GM19043 (cell line): ENCODE measurements around the gene CRB1.

Source experiments
- ATAC-seq: cut with Tn5 transposase; IDR thresholded peaks from one replicate; pipeline ENCODE4 v1.9.1; 2021; ENCODE audit warnings: low read depth; ENCODE audit not compliant: unreplicated experiment

The CRB1 gene

GRCh38 chr1:197268012-197268411 lies at the start of gene CRB1:
CRB1 (plus strand) TSS chr1:197268252; CDS start chr1:197268413, 161 bp downstream.
- no peak for ATAC-seq

GRCh38 chr1:197218857-197219256 lies 49.2 kb upstream of the CRB1 start:
- ATAC-seq, result no peak

- ATAC-seq, result no peak
Observed at GRCh38 chr1:197222025-197222685, 45.9 kb upstream of the CRB1 start.

GRCh38 chr1:197222780-197223179 lies 45.3 kb upstream of the CRB1 start:
- ATAC-seq, result no peak

- ATAC-seq, result no peak
Observed at GRCh38 chr1:197224160-197224559, 43.9 kb upstream of the CRB1 start.

GRCh38 chr1:197225611-197226010 lies 42.4 kb upstream of the CRB1 start:
- ATAC-seq, result no peak

GRCh38 chr1:197234581-197234980 lies 33.5 kb upstream of the CRB1 start:
- no peak for ATAC-seq

GRCh38 chr1:197235355-197235754 lies 32.7 kb upstream of the CRB1 start:
- ATAC-seq, result no peak

GRCh38 chr1:197247465-197247864 lies 20.6 kb upstream of the CRB1 start:
- ATAC-seq, result no peak

GRCh38 chr1:197249324-197249723 lies 18.7 kb upstream of the CRB1 start:
- ATAC-seq, result no peak

GRCh38 chr1:197250616-197251015 lies 17.4 kb upstream of the CRB1 start:
- ATAC-seq, result no peak

GRCh38 chr1:197252973-197253372 lies 15.1 kb upstream of the CRB1 start:
- no peak for ATAC-seq

GRCh38 chr1:197254866-197255265 lies 13.2 kb upstream of the CRB1 start:
- ATAC-seq, result no peak

- ATAC-seq, result no peak
Observed at GRCh38 chr1:197264936-197265567, 3.0 kb upstream of the CRB1 start.

- ATAC-seq, result no peak
Observed at GRCh38 chr1:197269053-197269452, 1.0 kb downstream of the CRB1 start.

- ATAC-seq, result no peak
Observed at GRCh38 chr1:197272791-197273190, 4.7 kb downstream of the CRB1 start.

- no peak for ATAC-seq
Observed at GRCh38 chr1:197277166-197277565, 9.1 kb downstream of the CRB1 start.

GRCh38 chr1:197284325-197284724 lies 16.3 kb downstream of the CRB1 start:
- no peak for ATAC-seq

GRCh38 chr1:197284966-197285365 lies 16.9 kb downstream of the CRB1 start:
- ATAC-seq, result no peak

GRCh38 chr1:197285526-197286205 lies 17.6 kb downstream of the CRB1 start:
- ATAC-seq, result no peak

GRCh38 chr1:197286634-197287033 lies 18.6 kb downstream of the CRB1 start:
- no peak for ATAC-seq

- no peak for ATAC-seq
Observed at GRCh38 chr1:197287863-197288262, 19.8 kb downstream of the CRB1 start.
